HG03575 (cell line): ENCODE data around the gene STRIP1.

Experiments
- ATAC-seq: cut with Tn5 transposase; IDR thresholded peaks from one replicate; pipeline ENCODE4 v1.9.1; 2021; ENCODE audit not compliant: unreplicated experiment, insufficient number of reproducible peaks, low FRiP score; ENCODE audit errors: extremely low read depth

Gene STRIP1

GRCh38 chr1:110085671-110086070 lies 51.2 kb downstream of the STRIP1 start:
- ATAC-seq = no peak

- ATAC-seq = no peak
Measured at GRCh38 chr1:110086961-110087360, 52.5 kb downstream of the STRIP1 start.

GRCh38 chr1:110087812-110088738 lies 53.7 kb downstream of the STRIP1 start:
- no peak for ATAC-seq

- ATAC-seq = no peak
Measured at GRCh38 chr1:110088739-110089316, 54.4 kb downstream of the STRIP1 start.

- ATAC-seq = no peak
Measured at GRCh38 chr1:110089561-110090275, 55.3 kb downstream of the STRIP1 start.

- no peak for ATAC-seq
Measured at GRCh38 chr1:110091381-110091780, 57.0 kb downstream of the STRIP1 start.

GRCh38 chr1:110091791-110092190 lies 57.4 kb downstream of the STRIP1 start:
- ATAC-seq = no peak

- no peak for ATAC-seq
Measured at GRCh38 chr1:110092991-110093390, 58.6 kb downstream of the STRIP1 start.

- no peak for ATAC-seq
Measured at GRCh38 chr1:110094931-110095654, 60.7 kb downstream of the STRIP1 start.

GRCh38 chr1:110097507-110098221 lies 63.2 kb downstream of the STRIP1 start:
- ATAC-seq = no peak

- no peak for ATAC-seq
Measured at GRCh38 chr1:110098222-110099026, 64.0 kb downstream of the STRIP1 start.

- ATAC-seq = no peak
Measured at GRCh38 chr1:110100335-110100734, 65.9 kb downstream of the STRIP1 start.

- no peak for ATAC-seq
Measured at GRCh38 chr1:110102081-110102480, 67.7 kb downstream of the STRIP1 start.
